Hepatocyte (in vitro differentiated cells): ENCODE measurements around the gene RAB32.

Experiments
- CTCF ChIP-seq: fragments of 200-600 bp; sonication (generic); IDR thresholded peaks from 2 replicates; pipeline ENCODE4 v1.5.1; 2016; ENCODE audit warnings: antibody characterized with exemption, mild to moderate bottlenecking; ENCODE audit not compliant: poor library complexity
- EZH2phosphoT487 ChIP-seq: fragments of 200-600 bp; sonication (generic); IDR thresholded peaks from one replicate; pipeline ENCODE4 v1.6.1; 2018; ENCODE audit warnings: antibody characterized with exemption, mild to moderate bottlenecking, low read depth, moderate library complexity; ENCODE audit not compliant: unreplicated experiment, severe bottlenecking

- TF ChIP-seq CTCF (no peak), EZH2phosphoT487 (no peak)
These were observed 4.3 kb downstream of the RAB32 start for GRCh38 chr6:146547889-146548288.
